ENCODE measurements around the gene KHDRBS1. TPM values are rescaled to one million over a fixed set of nuclear protein-coding genes. Genes with fewer than 3 reads are reported as not detected.

KHDRBS1 gene
- total RNA-seq, 1 donor from 2014 or later = 128 TPM

GRCh38 chr1:31984419-31985347, 29.0 kb upstream of the KHDRBS1 start:
- Mint-ChIP-seq H3K27ac (ENCODE audit: unreplicated experiment) (peak overlapping the region; percentile 78), H3K27me3 (ENCODE audit: unreplicated experiment) (no peaks in the 10 kb centered on the region), H3K36me3 (ENCODE audit: unreplicated experiment) (no peaks in the 10 kb centered on the region), H3K9me3 (ENCODE audit: unreplicated experiment) (no peaks in the 10 kb centered on the region), H3K4me3 (ENCODE audit: unreplicated experiment) (no peak overlapping the region), H3K4me1 (ENCODE audit: unreplicated experiment) (peaks cover 30% of the 10 kb centered on the region)
- TF ChIP-seq CTCF (IDR thresholded peaks at IDR 0.05) = no peak
- DNase-seq (ENCODE audit: extremely low spot score, unreplicated experiment) = no peak

GRCh38 chr1:31985430-31985829, 28.2 kb upstream of the KHDRBS1 start:
- no peak overlapping the region for H3K4me3 Mint-ChIP-seq (ENCODE audit: unreplicated experiment)
- peak overlapping the region; percentile 78 for H3K27ac Mint-ChIP-seq (ENCODE audit: unreplicated experiment)
- H3K9me3 Mint-ChIP-seq (ENCODE audit: unreplicated experiment) = no peaks in the 10 kb centered on the region
- DNase-seq (ENCODE audit: extremely low spot score, unreplicated experiment) = no peak
- TF ChIP-seq CTCF (IDR thresholded peaks at IDR 0.05) = no peak
- no peaks in the 10 kb centered on the region for H3K27me3 Mint-ChIP-seq (ENCODE audit: unreplicated experiment)
- H3K36me3 Mint-ChIP-seq (ENCODE audit: unreplicated experiment) = no peaks in the 10 kb centered on the region
- H3K4me1 Mint-ChIP-seq (ENCODE audit: unreplicated experiment) = peaks cover 30% of the 10 kb centered on the region

- Mint-ChIP-seq H3K27ac (ENCODE audit: unreplicated experiment) (peak overlapping the region; percentile 65), H3K36me3 (ENCODE audit: unreplicated experiment) (no peaks in the 10 kb centered on the region), H3K4me1 (ENCODE audit: unreplicated experiment) (peaks cover 28% of the 10 kb centered on the region), H3K9me3 (ENCODE audit: unreplicated experiment) (no peaks in the 10 kb centered on the region), H3K27me3 (ENCODE audit: unreplicated experiment) (no peaks in the 10 kb centered on the region), H3K4me3 (ENCODE audit: unreplicated experiment) (no peak overlapping the region)
- DNase-seq (ENCODE audit: extremely low spot score, unreplicated experiment) = no peak
- TF ChIP-seq CTCF (IDR thresholded peaks at IDR 0.05) = no peak
Measured at GRCh38 chr1:31987135-31987619, 26.5 kb upstream of the KHDRBS1 start.

- no peak for DNase-seq (ENCODE audit: extremely low spot score, unreplicated experiment)
- Mint-ChIP-seq H3K27me3 (ENCODE audit: unreplicated experiment) (no peaks in the 10 kb centered on the region), H3K36me3 (ENCODE audit: unreplicated experiment) (no peaks in the 10 kb centered on the region), H3K9me3 (ENCODE audit: unreplicated experiment) (no peaks in the 10 kb centered on the region), H3K4me3 (ENCODE audit: unreplicated experiment) (no peak overlapping the region), H3K4me1 (ENCODE audit: unreplicated experiment) (peaks cover 22% of the 10 kb centered on the region), H3K27ac (ENCODE audit: unreplicated experiment) (no peak overlapping the region)
- no peak for TF ChIP-seq CTCF (IDR thresholded peaks at IDR 0.05)
Measured at GRCh38 chr1:31989964-31990363, 23.7 kb upstream of the KHDRBS1 start.

GRCh38 chr1:31991182-31991581, 22.5 kb upstream of the KHDRBS1 start:
- no peak for DNase-seq (ENCODE audit: extremely low spot score, unreplicated experiment)
- no peaks in the 10 kb centered on the region for H3K36me3 Mint-ChIP-seq (ENCODE audit: unreplicated experiment)

More at GRCh38 chr1:31991182-31991581, 22.5 kb upstream of the KHDRBS1 start:
- Mint-ChIP-seq H3K27me3 (ENCODE audit: unreplicated experiment) (no peaks in the 10 kb centered on the region), H3K4me1 (ENCODE audit: unreplicated experiment) (peaks cover 16% of the 10 kb centered on the region), H3K9me3 (ENCODE audit: unreplicated experiment) (no peaks in the 10 kb centered on the region), H3K4me3 (ENCODE audit: unreplicated experiment) (no peak overlapping the region), H3K27ac (ENCODE audit: unreplicated experiment) (no peak overlapping the region)
- TF ChIP-seq CTCF (IDR thresholded peaks at IDR 0.05) = no peak

All from osteocyte (in vitro differentiated cells).